Measurements from ENCODE around the gene GPR149.

The GPR149 gene

DNA sequence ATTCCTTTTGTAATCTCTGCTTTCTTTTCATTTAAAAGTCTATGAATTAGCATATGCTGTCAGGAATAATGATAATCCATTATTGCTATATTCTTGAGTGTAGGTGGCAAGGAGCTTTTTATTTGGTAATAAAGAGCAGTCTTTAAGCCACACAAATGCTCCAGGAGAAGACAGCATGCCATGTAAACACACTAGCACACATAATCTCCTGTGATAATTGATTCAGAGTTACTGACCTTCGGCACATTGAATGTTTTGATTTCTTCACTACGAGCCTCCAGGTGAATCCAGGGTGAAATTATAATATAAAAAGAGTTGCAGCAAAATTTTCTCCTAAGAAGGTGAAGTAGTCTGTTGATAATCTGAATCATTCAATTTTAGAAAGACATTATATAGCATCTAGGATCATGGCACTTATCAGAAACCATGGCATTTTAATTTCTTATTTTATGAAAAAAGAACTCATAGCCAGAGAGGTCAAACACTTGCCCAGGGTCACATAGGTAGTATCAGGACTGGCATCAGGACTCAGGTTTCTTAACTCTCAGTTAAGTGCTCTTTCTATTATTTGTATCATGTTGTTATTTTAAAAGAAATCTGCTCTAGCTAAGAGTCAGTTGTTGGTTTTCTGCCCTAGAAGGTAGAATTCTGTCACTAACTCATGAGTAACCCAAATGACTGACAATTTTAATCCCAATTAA is 84.4 kb downstream of the GPR149 start:
- DNase-seq (ENCODE audit: low read depth in 2 of 2), result no peak

GRCh38 chr3:154338570-154338969 is 91.4 kb downstream of the GPR149 start:
- no peak for DNase-seq (ENCODE audit: low read depth in 2 of 2)

- no peak for DNase-seq (ENCODE audit: low read depth in 2 of 2)
These were observed 92.0 kb downstream of the GPR149 start for GRCh38 chr3:154338008-154338407.

- DNase-seq (ENCODE audit: low read depth in 2 of 2), result no peak
These were observed 95.0 kb downstream of the GPR149 start for GRCh38 chr3:154334973-154335420.

GRCh38 chr3:154327871-154328270 is 102.1 kb downstream of the GPR149 start:
- DNase-seq (ENCODE audit: low read depth in 2 of 2), result no peak

DNA sequence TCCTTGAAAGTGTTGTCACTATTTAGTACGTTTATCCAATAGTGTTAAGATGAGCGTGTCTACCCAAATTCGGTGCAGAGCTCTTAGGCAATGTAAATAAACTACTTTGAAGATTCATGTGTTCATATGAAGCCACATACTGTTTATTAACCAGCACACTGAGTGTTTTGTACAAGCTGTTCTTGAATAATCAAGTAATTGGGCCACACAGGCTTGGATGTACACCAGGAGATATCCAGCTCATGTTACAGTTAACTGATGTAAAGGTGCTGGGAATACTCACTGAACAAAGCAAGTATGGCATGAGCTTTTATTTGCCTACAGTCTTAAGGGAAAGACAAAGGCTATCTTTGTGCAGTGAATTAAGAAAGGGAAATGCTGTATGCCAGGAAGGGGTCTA is 105.1 kb downstream of the GPR149 start:
- no peak for DNase-seq (ENCODE audit: low read depth in 2 of 2)

- DNase-seq (ENCODE audit: low read depth in 2 of 2), result peak; percentile 75 to 84
These were observed 105.9 kb downstream of the GPR149 start, which contains the start of gene DHX36 for GRCh38 chr3:154323891-154324738. Gene DHX36 (minus strand): TSS chr3:154324487. CDS start chr3:154324416, 71 bp downstream.

DNA sequence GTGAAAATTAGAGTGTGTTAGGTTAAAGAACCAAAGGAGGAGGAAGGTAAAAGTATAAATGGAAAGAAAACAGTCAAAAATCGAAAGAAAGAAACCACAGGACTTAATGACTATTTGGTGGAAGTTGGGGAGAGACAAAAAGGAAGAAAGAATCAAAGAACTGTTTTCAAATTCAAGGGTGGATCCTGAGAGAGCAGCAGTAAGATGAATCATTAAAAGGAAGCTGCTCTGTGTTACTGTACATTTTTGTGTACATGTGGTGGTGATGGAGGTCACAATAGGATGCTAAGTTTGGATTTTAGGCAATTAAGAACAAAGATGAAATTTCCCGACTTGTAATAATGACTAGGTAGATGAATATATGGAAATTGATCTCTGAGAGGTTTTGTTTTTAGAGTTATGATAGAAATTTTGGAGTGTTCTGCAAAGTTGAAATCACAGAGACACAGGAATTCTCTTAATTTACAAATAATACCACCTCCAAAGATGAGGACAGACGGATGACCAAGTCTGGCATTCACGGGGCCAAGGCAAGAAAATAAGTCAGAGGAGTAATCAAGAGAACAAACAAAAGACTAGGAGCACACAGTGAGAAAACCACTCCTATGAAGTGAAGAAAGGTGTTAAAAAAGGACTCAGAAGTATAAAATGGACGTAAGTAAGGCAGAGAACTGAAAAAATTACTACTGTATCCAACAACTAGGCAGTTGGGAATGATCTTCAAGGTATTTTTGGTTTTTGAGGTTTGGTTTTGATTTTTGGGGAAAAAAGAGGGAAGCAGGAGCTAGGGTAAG is 112.8 kb downstream of the GPR149 start:
- DNase-seq (ENCODE audit: low read depth in 2 of 2), result no peak

DNA sequence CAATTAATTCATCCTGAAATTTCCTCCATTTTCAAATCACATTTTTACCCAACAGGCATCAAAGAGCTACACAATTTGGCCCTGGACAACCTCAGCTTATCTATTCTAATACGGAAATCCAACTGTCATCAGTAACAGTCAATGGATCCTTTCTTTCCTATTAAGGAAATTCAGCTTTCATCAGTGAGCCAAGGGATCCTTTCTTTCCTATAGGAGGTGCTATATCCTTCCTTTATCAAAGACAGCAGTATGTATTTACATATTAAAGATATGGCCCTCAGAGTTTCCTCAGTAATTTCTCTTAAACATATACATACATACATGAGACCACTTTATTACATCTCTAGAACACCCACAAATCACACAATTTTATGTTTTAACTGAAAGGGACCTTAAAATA is 115.8 kb downstream of the GPR149 start:
- DNase-seq (ENCODE audit: low read depth in 2 of 2), result no peak

DNA sequence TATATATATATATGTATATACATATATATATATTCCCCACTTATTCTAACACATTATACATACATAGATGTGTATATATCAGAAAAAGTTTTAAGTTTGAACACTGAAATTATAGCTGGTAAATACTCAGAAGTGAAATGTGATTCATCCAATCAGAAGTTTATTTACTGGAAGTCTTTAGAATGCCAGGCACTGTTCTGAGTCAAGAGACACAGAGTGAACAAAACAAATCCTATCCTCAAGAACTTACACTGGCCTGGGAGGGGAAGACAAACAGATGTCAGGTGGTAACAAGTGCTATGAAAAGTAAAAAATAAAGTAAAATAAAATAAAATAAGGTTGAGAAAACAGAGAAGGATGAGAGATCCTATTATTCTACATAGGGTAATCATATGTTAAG is 119.2 kb downstream of the GPR149 start:
- DNase-seq (ENCODE audit: low read depth in 2 of 2), result no peak

DNA sequence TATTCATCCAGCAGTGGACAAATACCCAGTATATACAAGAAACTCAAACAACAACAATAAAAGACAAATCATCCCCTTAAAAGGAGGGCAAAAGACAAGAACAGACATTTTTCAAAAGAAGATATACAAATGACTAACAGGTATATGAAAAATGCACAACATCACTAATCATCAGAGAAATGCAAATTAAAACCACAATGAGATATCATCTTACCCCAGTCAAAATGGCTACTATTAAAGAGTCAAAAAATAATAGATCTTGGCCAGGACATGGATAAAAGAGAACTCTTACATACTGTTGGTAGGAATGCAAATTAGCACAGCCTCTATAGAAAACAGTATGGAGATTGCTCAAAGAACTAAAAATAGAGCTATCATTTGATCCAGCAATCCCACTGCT is 122.6 kb downstream of the GPR149 start:
- no peak for DNase-seq (ENCODE audit: low read depth in 2 of 2)

- DNase-seq (ENCODE audit: low read depth in 2 of 2), result no peak
These were observed 125.1 kb downstream of the GPR149 start for GRCh38 chr3:154304936-154305335.

DNA sequence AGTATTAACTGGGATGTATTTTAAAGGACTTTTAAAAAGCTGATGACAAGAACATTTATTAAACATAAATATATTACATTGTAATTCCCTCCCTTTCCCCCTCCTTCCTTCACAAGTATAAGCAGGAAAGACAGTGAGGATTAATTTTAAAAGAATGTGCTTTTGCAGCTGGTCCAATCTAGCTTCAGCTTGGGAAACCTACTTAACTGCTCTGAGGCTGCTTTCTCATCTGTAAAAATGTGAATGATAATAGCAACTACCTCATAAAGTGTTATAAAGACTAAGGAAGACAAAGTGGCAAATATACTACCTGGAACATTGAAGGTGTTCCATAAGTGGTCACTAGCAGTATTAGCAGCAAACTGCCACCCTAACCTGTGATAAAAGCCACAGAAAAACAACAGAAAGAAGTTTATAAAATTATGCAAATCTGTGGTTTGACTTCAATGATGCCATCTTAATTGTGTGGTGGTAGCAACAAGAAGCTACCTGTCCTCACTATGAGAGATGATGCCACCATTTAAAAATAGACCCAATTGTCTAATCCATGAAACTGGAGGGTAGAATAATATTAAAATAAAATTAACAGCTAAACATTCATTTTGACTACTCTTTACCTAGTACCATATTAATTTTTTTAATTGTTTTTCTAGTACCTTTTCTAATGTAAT is 125.7 kb downstream of the GPR149 start:
- no peak for DNase-seq (ENCODE audit: low read depth in 2 of 2)

DNA sequence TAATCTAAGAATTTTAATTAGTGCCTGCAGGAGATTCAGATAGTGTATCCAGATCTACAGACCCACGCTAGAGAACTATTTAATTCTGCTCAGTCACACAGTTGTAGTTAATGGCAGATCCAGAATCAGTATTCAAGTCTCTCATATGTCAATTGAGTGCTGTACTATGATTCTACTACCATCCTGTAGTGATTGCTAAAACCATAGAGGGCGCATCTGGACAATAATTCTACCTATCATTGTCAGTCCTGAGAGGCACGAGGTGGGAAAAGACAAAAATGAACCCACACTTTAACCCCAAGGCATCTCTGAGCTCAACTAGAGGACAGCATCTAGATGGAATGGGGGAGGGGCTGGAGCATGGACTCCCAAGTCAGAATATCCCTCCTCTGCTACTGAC is 128.4 kb downstream of the GPR149 start:
- DNase-seq (ENCODE audit: low read depth in 2 of 2), result no peak

- no peak for DNase-seq (ENCODE audit: low read depth in 2 of 2)
These were observed 136.0 kb downstream of the GPR149 start for GRCh38 chr3:154294016-154294415.

DNA sequence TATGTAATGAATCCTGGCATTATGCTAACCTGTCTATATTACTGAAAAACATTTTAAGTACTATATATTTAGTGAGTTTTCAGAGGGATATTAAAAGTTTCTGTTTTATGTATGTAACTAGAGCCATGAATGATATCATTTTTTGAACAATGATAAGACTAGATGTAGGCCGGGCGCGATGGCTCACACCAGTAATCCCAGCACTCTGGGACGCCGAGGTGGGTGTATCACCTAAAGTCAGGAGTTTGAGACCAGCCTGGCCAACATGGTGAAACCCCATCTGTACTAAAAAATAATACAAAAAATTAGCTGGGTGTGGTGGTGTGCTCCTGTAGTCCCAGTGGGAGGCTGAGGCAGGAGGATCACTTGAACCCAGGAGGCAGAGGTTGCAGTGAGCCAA is 139.8 kb downstream of the GPR149 start:
- no peak for DNase-seq (ENCODE audit: low read depth in 2 of 2)

Data from stimulated activated CD8-positive, alpha-beta memory T cell treated with anti-CD3 and anti-CD28 coated beads, Interleukin-2, amount 100 ng/mL, for 1 hour (primary cell).